G401.6 (cell line): Measurements from ENCODE around the gene GID8.
A peak's percentile ranks its signal among the peaks of the same experiment; 100 is the strongest.

Experiments
- FAIRE-seq: peaks from 2 replicates; lab custom pipeline; 2012; peaks lifted over from hg19 to GRCh38; lab: Jason Lieb, UNC

Gene GID8

DNA sequence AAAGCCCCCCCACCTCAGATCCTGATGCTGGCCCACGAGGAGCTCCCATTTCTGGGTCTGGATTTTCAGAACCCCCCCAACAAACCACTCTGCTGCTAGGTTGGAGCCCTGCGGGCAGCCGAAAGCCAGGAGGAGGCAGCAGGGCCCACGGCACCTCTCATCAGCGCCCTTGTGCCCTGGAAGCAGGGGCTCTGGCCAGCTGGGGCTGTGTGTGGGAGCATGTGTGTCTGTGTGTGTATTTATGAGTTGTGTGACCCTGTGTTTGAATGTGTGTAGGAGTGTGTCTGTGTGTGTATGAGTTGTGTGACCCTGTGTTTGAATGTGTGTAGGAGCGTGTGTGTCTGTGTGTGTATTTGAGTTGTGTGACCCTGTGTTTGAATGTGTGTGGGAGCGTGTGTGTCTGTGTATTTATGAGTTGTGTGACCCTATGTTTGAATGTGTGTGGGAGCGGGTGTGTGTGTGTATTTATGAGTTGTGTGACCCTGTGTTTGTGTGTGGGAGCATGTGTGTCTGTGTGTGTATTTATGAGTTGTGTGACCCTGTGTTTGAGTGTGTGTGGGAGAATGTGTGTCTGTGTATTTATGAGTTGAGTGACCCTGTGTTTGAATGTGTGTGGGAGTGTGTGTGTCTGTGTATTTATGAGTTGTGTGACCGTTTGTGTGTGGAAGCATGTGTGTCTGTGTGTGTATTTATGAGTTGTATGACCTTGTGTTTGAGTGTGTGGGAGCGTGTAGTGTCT is 33.4 kb downstream of the GID8 start:
- no peak for FAIRE-seq

DNA sequence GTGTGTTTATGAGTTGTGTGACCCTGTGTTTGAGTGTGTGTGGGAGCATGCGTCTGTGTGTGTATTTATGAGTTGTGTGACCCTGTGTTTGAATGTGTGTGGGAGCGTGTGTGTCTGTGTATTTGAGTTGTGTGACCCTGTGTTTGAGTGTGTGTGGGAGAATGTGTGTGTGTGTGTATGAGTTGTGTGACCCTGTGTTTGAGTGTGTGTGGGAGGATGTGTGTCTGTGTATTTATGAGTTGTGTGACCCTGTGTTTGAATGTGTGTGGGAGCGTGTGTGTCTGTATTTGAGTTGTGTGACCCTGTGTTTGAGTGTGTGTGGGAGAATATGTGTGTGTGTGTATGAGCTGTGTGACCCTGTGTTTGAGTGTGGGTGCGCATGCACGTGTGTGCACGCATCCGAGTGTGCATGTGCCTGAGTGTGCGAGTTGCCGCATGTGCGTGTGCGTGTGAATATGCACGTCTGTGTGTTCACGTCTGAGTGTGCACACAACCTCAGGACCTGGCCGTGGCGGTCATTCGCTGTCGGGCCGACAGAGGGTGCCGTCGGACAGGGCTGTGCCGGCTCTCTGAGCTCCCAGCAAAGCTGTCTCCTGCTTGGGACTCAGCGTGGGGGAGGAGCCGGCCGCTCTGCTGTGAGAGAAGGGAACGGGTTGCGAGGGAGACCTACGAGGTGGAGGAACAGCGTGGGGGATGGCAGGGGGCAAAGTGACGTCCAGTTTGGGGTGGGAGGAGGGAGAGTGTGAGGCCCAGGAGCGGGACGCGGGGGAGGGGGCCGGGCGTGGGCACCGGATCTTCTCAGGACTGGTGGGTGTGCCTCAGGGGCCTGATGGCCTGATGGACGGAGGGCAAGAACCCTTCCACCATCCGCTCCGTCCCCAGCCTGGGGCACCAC is 34.2 kb downstream of the GID8 start:
- peak; percentile 33 for FAIRE-seq

DNA sequence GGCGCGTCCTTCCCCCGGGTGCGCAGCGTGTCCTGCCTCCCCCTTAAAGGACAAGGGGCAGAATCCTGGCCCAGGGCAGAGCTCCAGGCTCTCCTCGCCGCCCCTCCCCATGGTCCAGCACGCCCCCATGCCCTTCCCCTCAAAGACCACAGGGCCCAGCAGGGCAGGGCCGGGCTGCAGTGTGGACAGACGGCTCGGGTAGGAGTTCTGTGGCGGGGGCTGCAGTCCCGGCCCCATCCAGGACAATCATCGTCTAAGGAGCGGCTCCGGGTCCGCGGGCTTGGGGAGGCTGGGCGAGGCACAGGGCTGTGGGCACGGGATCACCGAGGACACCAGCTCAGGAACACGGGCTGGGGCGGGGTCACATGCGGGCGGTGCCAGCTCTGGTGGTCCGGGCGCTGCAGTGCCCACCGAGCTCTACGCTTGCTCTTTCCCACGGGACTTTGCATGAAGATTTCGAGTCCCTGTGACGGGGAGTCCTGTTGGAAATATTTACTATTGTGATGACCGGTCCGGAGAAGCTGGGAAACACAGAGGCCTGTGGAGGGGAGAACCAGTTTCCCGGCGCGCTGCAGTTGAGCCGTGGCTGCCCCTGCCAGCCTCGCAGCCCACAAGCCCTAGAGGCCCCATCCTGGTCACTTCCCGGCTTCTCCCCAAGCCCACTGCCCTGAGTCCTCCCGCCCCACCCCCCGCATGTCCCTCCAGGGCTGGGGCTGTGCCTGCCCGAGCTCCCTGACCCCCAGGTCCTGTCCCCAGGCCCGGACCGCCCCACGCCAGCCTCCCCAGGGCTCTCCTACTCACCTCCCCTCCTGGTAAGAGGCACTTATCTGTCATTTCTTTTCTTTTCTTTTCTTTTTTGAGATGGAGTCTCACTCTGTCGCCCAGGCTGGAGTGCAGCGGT is 35.1 kb downstream of the GID8 start:
- FAIRE-seq: no peak

DNA sequence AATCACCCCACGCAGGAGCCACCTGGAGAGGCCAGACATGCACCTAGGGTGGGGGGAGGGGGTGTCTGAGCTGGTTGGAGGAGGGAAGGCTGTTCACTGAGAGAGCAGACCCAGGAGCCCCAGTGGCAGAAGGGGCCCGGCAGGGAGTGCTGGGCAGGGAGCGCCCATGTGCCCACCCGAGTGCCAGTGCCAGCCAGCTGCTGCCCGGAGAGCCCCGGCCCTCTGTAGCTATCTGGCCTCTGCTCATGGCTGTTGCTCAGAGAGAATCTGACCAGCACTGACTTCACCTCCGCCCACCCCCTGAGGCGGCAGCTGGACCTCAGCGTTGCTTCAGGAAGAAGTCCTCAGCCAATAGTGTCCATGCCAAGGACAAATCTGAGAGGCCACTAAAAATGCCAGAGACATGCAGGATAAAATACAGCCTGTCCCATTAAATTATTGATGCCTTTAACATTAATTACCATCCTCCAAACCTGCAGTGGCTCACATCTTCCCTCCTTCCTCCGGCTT is 37.4 kb downstream of the GID8 start:
- FAIRE-seq: no peak

DNA sequence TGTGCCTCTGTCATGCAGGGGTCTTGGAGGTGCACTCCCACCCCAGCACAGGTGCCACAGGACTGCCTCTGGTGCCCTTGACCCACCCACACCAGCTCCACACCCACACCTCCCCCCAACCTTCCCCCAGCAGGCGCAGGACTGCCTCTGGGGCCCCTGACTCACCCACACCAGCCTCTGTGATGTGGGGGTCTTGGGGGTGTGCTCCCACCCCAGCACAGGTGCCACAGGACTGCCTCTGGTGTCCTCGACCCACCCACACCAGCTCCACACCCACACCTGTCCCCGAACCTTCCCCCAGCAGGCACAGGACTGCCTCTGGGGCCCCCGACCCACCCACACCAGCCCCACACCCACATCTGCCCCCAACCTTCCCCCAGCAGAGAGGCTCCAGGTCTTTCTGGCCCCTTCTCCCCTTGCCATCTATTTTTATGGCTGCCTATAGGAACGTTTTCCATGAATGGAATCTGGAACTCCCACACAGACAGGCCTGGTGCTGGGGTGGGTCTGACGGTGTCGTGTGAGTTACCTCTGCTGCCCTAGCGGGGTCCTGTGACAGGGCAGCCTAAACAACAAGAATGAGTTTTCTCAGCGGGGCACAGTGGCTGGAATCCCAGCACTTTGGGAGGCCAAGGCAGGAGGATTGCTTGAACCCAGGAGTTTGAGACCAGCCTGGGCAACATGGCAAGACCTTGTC is 38.0 kb downstream of the GID8 start:
- FAIRE-seq: no peak

DNA sequence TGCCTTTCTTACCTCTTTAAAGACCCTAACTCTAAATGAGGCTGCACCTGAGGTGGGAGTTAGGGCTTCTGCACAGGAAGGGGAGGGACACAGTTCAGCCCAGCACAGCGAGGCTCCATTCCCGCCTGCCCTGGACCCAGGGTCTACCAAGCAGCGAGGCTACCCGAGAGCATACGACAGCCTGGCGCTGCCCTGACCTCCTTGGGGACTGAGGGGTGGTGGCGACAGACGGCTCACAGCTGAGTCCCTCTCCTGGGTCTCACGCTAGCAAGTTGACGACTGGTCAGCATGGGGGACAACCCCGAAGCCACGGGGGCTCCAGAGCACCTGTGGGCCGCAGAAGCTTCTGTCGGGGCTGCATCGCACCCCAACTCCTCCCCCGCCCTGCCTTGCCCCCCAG is 38.9 kb downstream of the GID8 start:
- FAIRE-seq: no peak

DNA sequence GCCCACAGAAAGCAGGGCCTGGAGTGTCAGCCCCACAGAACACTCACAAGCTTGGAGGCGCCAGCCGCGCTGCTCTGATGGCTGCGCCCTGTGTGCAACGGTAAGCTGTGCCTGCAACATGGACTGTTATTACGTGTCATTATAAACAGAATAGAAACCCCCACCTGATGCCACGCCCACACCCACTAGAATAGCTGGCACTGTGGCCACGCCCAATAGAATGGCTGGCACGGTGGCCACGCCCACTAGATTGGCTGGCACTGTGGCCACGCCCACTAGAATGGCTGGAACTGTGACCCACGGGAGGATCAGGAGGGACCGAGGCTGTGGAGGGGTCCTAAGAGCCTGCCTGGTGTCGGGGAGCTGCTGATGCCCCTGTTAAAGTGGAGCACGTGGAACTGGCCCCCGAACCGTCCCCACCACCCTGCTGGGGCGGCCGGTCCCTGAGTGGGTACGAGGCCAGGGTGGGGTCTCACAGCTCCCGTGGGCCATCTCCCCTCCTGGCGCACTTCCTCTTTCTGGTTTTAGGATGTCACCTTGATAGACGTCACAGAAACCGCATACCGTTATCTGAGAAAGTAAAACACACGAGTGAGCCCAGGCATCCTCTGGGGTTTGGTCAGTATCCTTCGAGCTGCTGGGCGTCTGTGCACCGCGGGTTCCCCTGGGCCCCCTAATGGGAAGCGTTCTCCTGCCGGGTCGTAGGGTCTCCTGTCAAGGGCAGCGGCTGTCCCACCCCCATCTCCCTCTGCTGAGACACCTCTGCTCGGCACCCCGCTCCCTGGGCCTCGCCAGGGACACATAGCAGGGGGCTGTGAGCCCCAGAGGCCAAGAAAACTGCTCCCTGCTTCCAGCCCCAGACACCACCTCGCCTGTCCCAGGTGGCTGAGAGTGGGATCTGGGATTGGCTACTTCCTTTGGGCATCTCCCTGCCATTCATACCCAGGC is 39.9 kb downstream of the GID8 start:
- FAIRE-seq: no peak

DNA sequence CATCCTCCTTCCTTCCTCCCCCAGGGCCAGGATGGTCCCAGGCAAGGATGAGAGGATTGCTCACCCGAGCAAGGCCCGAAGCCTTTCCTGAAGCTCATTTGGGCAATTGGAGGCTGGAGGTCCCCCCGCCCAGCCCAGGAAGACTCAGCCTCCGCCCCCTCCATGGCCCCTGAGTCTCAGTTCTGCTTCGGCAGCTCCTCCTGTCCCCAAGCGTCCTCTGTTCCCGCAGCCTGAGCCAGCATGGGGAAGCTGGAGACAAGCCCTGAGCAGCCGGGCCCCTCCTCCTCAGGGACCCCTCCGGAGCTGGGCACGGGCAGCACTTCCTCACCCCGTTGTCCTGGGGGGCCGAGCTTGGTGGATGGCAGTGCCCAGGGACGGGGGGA is 40.6 kb downstream of the GID8 start:
- no peak for FAIRE-seq

DNA sequence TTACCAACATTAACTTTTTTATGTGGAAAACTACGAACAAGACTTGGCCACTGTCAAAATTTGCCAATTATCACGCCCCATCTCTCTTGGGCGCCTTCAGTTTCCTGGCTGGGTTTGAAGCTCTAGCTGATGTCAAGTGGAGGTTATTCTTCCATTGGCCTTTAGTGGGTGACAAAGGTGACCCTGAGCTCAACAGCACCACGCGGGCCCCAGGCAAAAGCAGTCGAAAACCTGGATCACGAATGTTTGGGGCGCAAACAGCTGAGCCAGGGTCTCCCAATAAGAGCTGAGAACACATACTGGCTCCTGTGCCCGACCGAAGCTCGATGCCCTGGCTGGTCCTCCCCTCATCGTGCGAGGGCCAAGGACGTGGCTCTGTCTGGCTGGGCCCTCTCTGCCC is 41.4 kb downstream of the GID8 start:
- no peak for FAIRE-seq

DNA sequence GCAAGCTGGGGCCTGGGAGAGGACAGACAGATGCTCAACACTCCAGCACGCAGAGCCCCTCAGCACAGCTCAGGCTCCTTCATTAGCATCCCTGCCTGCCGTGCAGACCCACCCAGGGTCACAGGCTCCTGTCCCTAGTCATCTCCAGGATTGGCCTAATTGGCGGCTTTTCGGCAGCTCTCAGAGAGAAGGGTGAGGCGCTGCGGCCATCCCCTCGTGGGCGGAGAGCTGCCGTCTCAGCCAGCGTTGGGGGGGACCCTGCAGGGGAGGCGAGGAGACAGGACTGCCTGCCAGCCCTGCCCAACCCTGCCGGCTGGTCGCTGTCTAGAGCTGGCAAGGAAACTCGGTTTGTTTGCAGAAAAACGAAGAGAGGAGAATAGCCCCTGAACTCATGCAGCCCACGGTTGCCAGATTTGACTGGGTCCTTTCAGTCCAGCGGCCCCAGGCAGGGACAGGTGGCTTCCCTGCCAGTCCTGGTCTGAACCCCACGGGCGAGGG is 42.0 kb downstream of the GID8 start:
- FAIRE-seq: no peak

DNA sequence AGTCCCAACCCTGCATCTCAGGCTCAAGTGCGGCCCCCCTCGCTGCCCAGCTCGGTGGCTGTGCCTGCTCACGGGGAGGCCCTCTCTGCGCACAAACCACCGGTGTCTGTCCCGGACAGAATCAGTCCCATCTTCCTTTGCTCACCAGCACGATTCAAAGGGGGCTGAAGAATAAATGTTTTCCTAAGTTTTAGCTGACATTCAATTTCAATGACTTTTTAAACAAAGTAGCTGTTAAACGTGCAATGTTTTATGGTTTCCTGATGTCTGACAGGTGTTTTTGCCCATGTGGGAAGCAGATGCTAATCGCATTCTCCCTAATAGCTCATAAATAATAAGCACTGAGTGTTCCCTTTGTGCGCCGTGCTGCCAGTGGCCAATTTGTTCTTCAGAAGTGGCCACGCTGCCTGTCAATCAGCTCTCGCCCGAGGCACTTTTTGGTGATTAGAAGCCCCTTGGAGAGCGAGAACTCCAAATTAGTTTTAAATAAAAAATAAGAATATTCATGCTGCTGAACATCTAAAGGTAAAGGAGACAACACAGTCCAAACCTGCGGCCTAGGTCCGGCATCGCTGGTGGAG is 42.5 kb downstream of the GID8 start:
- FAIRE-seq: no peak

DNA sequence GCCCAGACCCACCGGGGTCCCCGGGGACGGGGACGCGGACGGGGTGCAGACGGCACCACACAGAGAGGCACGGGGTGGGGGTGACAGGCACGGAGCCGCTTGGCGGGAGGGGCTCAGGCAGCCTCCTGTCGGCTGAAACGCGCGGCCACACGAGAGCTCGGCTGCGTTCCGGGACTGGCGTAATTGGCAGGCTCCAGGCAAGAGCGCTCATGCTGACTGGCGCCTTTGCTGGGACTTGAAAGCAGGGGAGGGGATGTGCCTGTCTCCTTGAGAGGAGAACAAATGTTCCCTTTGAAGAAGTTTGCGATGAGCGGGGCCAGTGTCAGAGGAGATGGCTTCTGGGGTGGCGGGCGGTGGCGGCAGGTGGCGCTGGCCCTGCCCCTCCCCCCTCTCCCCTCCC is 43.0 kb downstream of the GID8 start:
- FAIRE-seq: no peak

DNA sequence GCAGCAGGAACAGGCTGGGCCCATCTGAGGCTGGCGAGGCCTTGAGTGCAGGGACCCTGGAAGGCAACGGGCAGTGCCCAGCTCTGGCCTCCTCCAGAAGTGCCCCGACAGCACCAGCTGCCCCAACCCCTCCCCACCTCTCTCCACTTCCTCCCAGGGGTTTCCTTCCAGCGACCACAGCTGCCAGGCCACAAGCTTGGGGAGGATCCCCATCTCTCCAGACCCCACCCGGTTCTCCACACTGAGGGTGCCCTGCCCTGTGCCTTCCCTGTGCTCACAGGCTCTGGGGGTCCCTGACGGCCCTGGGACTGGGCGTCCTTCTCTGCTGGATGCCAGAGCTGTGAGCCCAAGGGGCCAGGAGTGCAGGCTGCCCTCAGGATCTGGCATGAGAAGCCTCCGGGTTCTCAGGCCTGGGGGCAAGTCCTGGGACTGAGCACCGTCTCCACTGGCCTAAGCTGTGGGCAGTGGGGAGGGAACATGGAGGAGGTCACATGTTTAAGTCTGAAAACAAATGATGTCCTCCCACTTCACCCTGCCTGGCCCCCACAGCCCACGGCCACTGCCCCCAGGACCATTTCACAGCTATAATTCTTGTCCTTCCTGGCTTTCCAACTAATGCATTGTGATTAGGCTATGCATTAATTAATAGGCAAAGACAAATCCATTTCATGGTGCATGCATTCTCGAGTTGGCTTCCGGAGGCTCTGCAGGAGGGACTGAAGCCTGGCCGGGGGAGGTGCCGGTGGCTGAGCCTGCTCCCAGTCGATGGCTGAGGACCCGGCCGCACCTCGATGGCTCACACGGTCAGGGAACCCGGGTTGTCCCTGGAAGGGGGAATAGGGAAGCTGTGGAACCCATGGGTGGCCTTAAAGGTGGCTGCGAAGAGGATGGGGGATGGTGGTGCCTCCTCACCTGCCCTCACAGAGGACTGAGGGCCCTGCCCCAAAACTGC is 44.5 kb downstream of the GID8 start:
- no peak for FAIRE-seq

DNA sequence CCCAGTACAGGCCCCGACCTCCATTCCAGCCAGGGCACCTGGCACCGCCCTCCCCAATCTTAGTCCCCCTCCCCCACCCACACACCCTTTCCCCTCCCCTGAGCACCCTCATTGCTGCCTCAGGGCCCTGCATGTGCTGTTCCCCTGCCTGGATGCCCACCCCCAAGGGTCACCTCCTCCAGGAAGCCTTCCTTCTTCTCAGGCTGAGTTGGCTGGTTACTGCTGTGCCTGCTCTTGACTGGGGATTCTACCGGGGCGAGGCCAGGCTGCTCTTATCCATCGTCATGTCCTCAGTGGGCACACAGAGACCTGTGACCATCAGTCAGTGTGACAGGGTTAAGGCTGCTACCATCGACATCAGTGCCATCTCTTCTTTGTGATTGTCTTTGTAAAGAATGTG is 45.3 kb downstream of the GID8 start:
- no peak for FAIRE-seq

DNA sequence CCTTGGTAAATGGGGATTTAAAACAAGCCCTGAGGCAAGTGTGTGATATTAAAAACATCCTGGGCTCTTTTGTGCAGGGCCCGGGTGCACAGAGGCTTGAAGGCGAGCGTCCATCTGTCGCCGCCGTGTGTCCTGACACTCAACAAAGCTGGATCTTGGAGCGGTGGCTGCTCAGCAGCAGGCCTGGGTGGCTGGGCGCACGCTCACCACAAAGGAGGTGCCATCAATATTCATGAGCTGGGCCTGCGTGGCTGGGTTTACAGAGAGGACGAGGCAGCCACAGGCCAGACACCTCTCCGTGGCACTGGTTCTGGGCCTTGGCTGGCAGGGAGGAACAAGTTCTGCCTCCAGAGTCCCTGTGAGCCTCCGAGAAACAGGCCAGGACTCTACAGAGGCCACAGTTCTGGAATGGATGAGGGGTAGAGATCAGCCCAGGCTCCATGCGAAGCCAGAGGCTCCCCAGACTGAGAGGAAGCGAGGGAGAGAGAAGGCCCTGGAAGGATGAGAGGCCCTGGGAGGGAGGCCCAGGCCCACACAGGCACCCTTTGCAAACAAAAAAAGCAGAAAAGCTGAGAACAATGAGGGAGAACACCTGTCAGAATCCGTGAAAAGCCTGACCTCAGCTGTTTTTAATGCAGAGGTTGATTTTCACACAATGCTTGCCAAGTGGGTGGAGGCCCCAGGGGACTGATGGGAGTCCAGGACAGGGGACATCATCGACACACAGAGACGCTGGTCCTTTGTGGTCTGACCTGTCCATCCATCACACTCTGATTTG is 46.9 kb downstream of the GID8 start:
- FAIRE-seq: no peak

DNA sequence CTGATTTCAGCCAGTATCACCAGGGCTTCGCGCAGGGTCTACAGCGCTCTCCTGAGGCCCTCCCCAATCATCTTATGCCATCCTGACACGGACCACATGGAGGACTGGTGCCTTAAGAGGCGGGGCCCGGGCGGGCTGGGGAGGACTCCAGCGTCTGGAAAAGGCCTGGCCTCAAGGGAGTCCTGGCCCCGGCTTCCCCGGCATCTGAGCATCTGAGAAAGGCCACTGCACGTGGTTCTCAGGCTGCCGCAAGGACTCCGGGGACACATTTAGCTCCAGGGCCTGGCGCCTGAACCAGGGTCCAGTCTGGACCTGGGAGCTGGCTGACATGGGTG is 47.5 kb downstream of the GID8 start:
- FAIRE-seq: no peak

DNA sequence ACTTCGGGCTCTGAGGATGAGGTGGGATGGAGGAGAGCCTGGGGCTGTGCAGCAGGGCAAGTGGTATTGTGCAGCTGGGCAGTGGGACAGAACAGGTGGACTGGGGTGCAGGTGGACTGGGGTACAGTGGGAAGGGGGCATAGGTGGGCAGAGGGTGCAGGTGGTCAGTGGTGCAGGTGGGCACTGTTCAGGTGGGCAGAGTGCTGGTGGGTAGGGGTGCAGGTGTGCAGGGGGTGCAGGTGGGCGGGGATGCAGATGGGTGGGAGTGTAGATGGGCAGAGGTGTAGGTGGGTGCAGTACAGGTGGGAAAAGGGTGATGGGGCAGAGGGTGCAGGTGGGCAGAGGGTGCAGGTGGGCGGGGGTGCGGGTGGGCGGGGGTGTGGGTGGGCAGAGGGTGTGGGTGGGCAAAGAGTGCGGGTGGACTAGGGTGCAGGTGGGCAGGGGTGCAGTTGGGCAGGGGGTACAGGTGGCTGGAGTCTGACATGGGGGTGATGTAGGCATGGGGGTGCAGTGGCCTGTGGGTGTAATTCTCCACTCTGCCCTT is 48.4 kb downstream of the GID8 start:
- no peak for FAIRE-seq

DNA sequence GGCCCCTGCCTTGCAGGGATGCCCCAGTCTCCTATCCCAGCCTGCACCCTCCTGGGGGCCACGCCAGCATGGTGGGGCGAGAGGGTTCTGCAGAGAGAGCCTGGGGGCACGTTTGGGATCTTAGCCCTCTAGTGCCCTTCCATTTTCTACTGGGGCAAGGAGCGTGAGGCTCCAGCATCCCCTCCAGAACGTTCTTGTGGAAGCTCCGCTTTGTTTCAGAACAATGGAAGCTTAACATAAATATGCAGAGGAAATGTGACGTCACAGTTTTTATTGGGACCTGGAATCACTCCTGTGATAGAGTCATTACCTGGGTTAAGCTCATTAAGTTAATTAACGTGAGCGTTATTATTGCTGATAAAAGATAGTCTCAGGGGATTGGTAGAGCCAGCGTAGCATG is 49.2 kb downstream of the GID8 start:
- no peak for FAIRE-seq
